HCT116 (cell line): ENCODE data around the gene DNM2. TPM values are rescaled to one million over a fixed set of nuclear protein-coding genes. Genes with fewer than 3 reads are reported as not detected.

Experiments
- ATAC-seq: fragments of 200-7000 bp; cut with Tn5 transposase; 2 replicates; pipeline ENCODE4 v1.9.1; 2020; ENCODE audit warnings: mild to moderate bottlenecking, moderate library complexity
- BruUV-seq: library from RNA; stranded (reverse); fragments of 400-500 nt; replicated peaks from 2 replicates; lab custom pipeline; 2021; lab: Mats Ljungman, UMichigan
- CTCF ChIA-PET: fragments of 300-600 bp; sonication (Branson Sonifier 250); formaldehyde crosslinking; loops from one replicate; lab custom pipeline; 2021; ENCODE audit warnings: antibody characterized with exemption; lab: Charles Lee
- POLR2A ChIA-PET: fragments of 300-600, 350-600 bp; sonication (Branson Sonifier 250); formaldehyde crosslinking; loops from one replicate; lab custom pipeline; 2021; ENCODE audit warnings: antibody characterized with exemption; lab: Charles Lee
- RAD21 ChIA-PET, 2 experiments: fragments of 300-600 bp; sonication (Branson Sonifier 250); formaldehyde crosslinking; loops; one replicate each; lab custom pipeline; 2023; ENCODE audit warnings: low total read pairs in 2 of 2; ENCODE audit not compliant: uncharacterized antibody in 2 of 2, unreplicated experiment in 2 of 2, low non-redundant PET in 1 of 2; lab: Charles Lee
- DNase-seq: peaks from one replicate; pipeline ENCODE4 v3.0.0-alpha.2; 2010; ENCODE audit warnings: low read depth, low spot score
- H2AFZ ChIP-seq: fragments of 200-600 bp; shearing (Covaris generic), sonication (generic); 2 replicates; pipeline ENCODE4 v1.6.1; 2017; ENCODE audit warnings: low read depth, mixed run types, mixed read lengths, antibody characterized with exemption, low read length; ENCODE audit not compliant: poor library complexity, severe bottlenecking
- H3K27ac ChIP-seq: 2 replicates; pipeline ENCODE4 v1.5.1; 2012; ENCODE audit warnings: low read depth, low read length
- H3K27me3 ChIP-seq: fragments of 200-600 bp; sonication (generic); 2 replicates; pipeline ENCODE4 v1.6.1; 2016; ENCODE audit warnings: mixed run types, low read length, mixed read lengths; ENCODE audit not compliant: insufficient read depth
- H3K36me3 ChIP-seq, 2 experiments: fragments of 200-500 bp in 1 of 2; fragments of 200-600 bp in 1 of 2; sonication (Bioruptor generic) in 1 of 2; sonication (generic) in 1 of 2; 2 replicates each; pipeline versions ENCODE4 v1.5.1 to v1.6.1; 2014 to 2016; ENCODE audit warnings: low read length in 2 of 2, inconsistent platforms in 1 of 2, mixed read lengths in 1 of 2, mixed run types in 1 of 2; ENCODE audit not compliant: insufficient read depth in 2 of 2, control insufficient read depth in 1 of 2
- H3K4me1 ChIP-seq, 2 experiments: fragments of 200-600 bp in 1 of 2; sonication (generic) in 1 of 2; 2 replicates each; pipeline versions ENCODE4 v1.5.1 to v1.6.1; 2012 to 2017; ENCODE audit warnings: low read length in 2 of 2, inconsistent platforms in 1 of 2, mild to moderate bottlenecking in 1 of 2, mixed read lengths in 1 of 2, mixed run types in 1 of 2, moderate library complexity in 1 of 2; ENCODE audit not compliant: insufficient read depth in 2 of 2, control insufficient read depth in 1 of 2
- H3K4me2 ChIP-seq: fragments of 200-600 bp; sonication (generic); 2 replicates; pipeline ENCODE4 v1.6.1; 2017; ENCODE audit warnings: mixed run types, low read length, mixed read lengths
- H3K4me3 ChIP-seq, 2 experiments: fragments of 200-600 bp in 1 of 2; sonication (generic) in 1 of 2; replicated peaks in 1 of 2; 2 replicates each; pipeline ENCODE4 v1.5.1; 2011 to 2016; ENCODE audit warnings: low read length in 2 of 2, control low read depth in 1 of 2, low read depth in 1 of 2, mild to moderate bottlenecking in 1 of 2, mixed read lengths in 1 of 2, mixed run types in 1 of 2
- H3K79me2 ChIP-seq: fragments of 200-600 bp; sonication (generic); 2 replicates; pipeline ENCODE4 v1.6.1; 2017; ENCODE audit warnings: mild to moderate bottlenecking, mixed run types, low read length, moderate library complexity, mixed read lengths; ENCODE audit not compliant: insufficient read depth
- H3K9ac ChIP-seq: fragments of 200-600 bp; sonication (generic); 2 replicates; pipeline ENCODE4 v1.6.1; 2016; ENCODE audit warnings: low read length, mixed read lengths
- H3K9me2 ChIP-seq: fragments of 200-600 bp; sonication (generic), shearing (Covaris generic); 2 replicates; pipeline ENCODE4 v1.6.1; 2017; ENCODE audit warnings: mixed run types, mild to moderate bottlenecking, moderate library complexity; ENCODE audit not compliant: insufficient read depth
- H3K9me3 ChIP-seq, 2 experiments: fragments of 200-500 bp in 1 of 2; fragments of 200-600 bp in 1 of 2; sonication (Bioruptor generic) in 1 of 2; sonication (generic) in 1 of 2; 2 replicates each; pipeline ENCODE4 v1.6.1; 2014 to 2017; ENCODE audit warnings: low read length in 2 of 2, mixed read lengths in 2 of 2, inconsistent platforms in 1 of 2, low read depth in 1 of 2, mild to moderate bottlenecking in 1 of 2, mixed run types in 1 of 2, moderate library complexity in 1 of 2; ENCODE audit not compliant: control insufficient read depth in 1 of 2, insufficient read depth in 1 of 2
- H4K20me1 ChIP-seq: fragments of 200-600 bp; sonication (generic), shearing (Covaris generic); 2 replicates; pipeline ENCODE4 v1.6.1; 2017; ENCODE audit warnings: mixed run types, mild to moderate bottlenecking, moderate library complexity; ENCODE audit not compliant: insufficient read depth
- CEBPB ChIP-seq: IDR thresholded peaks from 2 replicates; pipeline ENCODE4 v1.6.1; 2012; ENCODE audit warnings: low read depth
- EGR1 ChIP-seq: IDR thresholded peaks from 2 replicates; pipeline ENCODE4 v1.6.1; 2012; ENCODE audit warnings: low read depth
- EZH2 ChIP-seq: fragments of 200-600 bp; sonication (generic); IDR thresholded peaks from 2 replicates; pipeline ENCODE4 v1.6.1; 2017; ENCODE audit warnings: antibody characterized with exemption, mixed run types
- EZH2phosphoT487 ChIP-seq: fragments of 200-600 bp; IDR thresholded peaks from 2 replicates; pipeline ENCODE4 v1.6.1; 2018; ENCODE audit warnings: antibody characterized with exemption, borderline replicate concordance
- FOSL1 ChIP-seq: IDR thresholded peaks from 2 replicates; pipeline ENCODE4 v1.6.1; 2012; ENCODE audit warnings: low read depth
- JUND ChIP-seq: IDR thresholded peaks from 2 replicates; pipeline ENCODE4 v1.6.1; 2012
- POLR2AphosphoS5 ChIP-seq: IDR thresholded peaks from 2 replicates; pipeline ENCODE4 v1.6.1; 2011; ENCODE audit warnings: mild to moderate bottlenecking, low read depth, low read length, moderate library complexity
- SIN3A ChIP-seq: IDR thresholded peaks from 2 replicates; pipeline ENCODE4 v1.6.1; 2012; ENCODE audit warnings: low read depth
- SRF ChIP-seq: IDR thresholded peaks from 2 replicates; pipeline ENCODE4 v1.6.1; 2012; ENCODE audit warnings: low read depth
- TCF7L2 ChIP-seq: IDR thresholded peaks from 2 replicates; pipeline ENCODE4 v1.7.0; 2011; ENCODE audit warnings: borderline replicate concordance, inconsistent platforms; ENCODE audit not compliant: insufficient read depth, insufficient read length; ENCODE audit errors: extremely low read depth
- ZNF274 ChIP-seq: fragments of 200-500 bp; sonication (Bioruptor generic); IDR thresholded peaks from 2 replicates; pipeline ENCODE4 v1.6.1; 2014; ENCODE audit warnings: mild to moderate bottlenecking, low read depth, low read length, inconsistent platforms
- intact Hi-C: fragments of 100-400 bp; cut with micrococcal nuclease; formaldehyde crosslinking; loops from 2 replicates; pipeline ENCODE4 v1.10.0; 2022
- total RNA-seq: library from RNA; stranded (reverse); gene quantifications from one replicate; pipeline ENCODE4 v1.2.1, GENCODE V29; 2021; ENCODE audit not compliant: unreplicated experiment
- TF ChIP-seq, protein P1 (sequence below): IDR thresholded peaks from 2 replicates; pipeline ENCODE4 v1.6.1; 2012; ENCODE audit warnings: low read depth
- TF ChIP-seq, protein P2 (sequence below): IDR thresholded peaks from 2 replicates; pipeline ENCODE4 v1.6.1; 2011; ENCODE audit warnings: mild to moderate bottlenecking, low read length, moderate library complexity; ENCODE audit not compliant: insufficient replicate concordance; ENCODE audit errors: extremely low read depth
- TF ChIP-seq, protein P3 (sequence below): IDR thresholded peaks from 2 replicates; pipeline ENCODE4 v1.6.1; 2012

DNM2 gene
- total RNA-seq, 1 experiment from 2014 or later = 183 TPM

DNA sequence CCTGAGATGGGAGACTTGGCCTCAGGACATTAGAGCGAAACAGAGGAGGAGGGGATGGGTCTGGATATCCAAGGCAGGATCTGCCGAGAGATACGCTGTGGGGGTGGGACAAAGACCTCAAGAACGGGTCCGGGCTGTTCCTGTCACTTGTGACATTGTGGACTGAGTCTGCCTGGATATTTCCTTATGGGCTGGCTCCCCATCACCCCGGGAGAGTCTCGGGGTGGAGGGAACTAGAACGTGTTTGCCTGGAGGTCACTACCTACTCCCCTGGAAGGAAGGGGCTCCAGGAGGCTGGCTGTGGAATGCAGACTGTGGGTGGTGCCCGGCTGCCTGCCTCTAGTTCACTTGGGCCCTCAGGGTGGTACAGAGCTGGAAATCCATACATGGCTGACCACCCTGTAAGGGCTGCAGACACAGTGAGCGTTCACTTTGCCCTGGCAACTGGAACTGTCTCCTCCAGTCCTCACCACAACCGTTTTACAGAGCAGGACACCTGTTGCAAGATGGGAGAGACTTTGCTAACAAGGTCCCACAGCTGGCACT, 26.4 kb downstream of the DNM2 start:
- POLR2A ChIA-PET = no interaction called here
- CTCF ChIA-PET = no interaction called here

DNA sequence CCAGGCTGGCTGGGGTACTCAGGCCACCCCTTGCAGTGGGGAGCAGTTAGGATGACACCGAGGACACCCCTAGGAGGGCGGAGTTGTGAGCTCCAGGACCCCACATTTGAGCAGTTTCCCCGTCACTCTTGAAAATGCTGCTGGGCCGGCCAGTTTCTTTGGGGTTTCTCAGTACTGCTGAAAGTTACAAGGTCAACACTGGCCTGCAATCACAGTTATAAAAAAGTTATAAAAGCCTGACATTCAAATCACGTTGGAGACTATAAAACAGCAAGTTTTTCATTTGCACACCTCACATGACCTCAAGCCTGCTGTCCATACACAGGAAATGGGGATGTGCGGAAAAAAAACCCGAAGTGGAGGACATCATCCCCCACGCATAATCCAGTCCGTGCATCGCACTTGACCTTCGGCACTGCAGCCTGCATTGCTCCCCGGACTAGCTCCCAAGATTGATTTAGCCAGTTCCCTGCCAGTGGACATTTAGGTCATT, 27.0 kb downstream of the DNM2 start:
- no peak overlapping the region for H3K9ac ChIP-seq
- H3K79me2 ChIP-seq = peaks cover 91% of the 10 kb centered on the region
- H3K4me2 ChIP-seq = no peak overlapping the region
- ChIA-PET POLR2A (no interaction called here), RAD21 (no interaction called here), CTCF (interaction anchor here (0.7 kb wide), 1 partner anchor 27 kb away, joined by 3 read pairs; the partner anchor contains the start of gene DNM2)
- H3K9me3 ChIP-seq = no peaks in the 10 kb centered on the region
- TF ChIP-seq JUND = no peak
- TF ChIP-seq, protein P1, sequence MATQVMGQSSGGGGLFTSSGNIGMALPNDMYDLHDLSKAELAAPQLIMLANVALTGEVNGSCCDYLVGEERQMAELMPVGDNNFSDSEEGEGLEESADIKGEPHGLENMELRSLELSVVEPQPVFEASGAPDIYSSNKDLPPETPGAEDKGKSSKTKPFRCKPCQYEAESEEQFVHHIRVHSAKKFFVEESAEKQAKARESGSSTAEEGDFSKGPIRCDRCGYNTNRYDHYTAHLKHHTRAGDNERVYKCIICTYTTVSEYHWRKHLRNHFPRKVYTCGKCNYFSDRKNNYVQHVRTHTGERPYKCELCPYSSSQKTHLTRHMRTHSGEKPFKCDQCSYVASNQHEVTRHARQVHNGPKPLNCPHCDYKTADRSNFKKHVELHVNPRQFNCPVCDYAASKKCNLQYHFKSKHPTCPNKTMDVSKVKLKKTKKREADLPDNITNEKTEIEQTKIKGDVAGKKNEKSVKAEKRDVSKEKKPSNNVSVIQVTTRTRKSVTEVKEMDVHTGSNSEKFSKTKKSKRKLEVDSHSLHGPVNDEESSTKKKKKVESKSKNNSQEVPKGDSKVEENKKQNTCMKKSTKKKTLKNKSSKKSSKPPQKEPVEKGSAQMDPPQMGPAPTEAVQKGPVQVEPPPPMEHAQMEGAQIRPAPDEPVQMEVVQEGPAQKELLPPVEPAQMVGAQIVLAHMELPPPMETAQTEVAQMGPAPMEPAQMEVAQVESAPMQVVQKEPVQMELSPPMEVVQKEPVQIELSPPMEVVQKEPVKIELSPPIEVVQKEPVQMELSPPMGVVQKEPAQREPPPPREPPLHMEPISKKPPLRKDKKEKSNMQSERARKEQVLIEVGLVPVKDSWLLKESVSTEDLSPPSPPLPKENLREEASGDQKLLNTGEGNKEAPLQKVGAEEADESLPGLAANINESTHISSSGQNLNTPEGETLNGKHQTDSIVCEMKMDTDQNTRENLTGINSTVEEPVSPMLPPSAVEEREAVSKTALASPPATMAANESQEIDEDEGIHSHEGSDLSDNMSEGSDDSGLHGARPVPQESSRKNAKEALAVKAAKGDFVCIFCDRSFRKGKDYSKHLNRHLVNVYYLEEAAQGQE = no peak
- TF ChIP-seq EZH2phosphoT487 = no peak
- TF ChIP-seq, protein P2, sequence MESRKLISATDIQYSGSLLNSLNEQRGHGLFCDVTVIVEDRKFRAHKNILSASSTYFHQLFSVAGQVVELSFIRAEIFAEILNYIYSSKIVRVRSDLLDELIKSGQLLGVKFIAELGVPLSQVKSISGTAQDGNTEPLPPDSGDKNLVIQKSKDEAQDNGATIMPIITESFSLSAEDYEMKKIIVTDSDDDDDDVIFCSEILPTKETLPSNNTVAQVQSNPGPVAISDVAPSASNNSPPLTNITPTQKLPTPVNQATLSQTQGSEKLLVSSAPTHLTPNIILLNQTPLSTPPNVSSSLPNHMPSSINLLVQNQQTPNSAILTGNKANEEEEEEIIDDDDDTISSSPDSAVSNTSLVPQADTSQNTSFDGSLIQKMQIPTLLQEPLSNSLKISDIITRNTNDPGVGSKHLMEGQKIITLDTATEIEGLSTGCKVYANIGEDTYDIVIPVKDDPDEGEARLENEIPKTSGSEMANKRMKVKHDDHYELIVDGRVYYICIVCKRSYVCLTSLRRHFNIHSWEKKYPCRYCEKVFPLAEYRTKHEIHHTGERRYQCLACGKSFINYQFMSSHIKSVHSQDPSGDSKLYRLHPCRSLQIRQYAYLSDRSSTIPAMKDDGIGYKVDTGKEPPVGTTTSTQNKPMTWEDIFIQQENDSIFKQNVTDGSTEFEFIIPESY = no peak
- TF ChIP-seq CEBPB = no peak
- TF ChIP-seq TCF7L2 = no peak
- TF ChIP-seq FOSL1 = no peak
- TF ChIP-seq POLR2AphosphoS5 = no peak
- TF ChIP-seq EGR1 = no peak
- TF ChIP-seq EZH2 = no peak
- TF ChIP-seq SRF = no peak
- TF ChIP-seq, protein P3, sequence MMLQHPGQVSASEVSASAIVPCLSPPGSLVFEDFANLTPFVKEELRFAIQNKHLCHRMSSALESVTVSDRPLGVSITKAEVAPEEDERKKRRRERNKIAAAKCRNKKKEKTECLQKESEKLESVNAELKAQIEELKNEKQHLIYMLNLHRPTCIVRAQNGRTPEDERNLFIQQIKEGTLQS = no peak
- TF ChIP-seq ZNF274 = no peak
- no peak overlapping the region for H2AFZ ChIP-seq
- H4K20me1 ChIP-seq = peaks cover 8% of the 10 kb centered on the region; the same call in 1 of the 2 replicates
- H3K27me3 ChIP-seq = no peaks in the 10 kb centered on the region
- H3K27ac ChIP-seq = no peak overlapping the region; the same call in 1 of the 2 replicates
- intact Hi-C loops = no loop called here
- no TSS peak for BruUV-seq
- DNase-seq = no peak
- peaks cover 65 to 68% of the 10 kb centered on the region in 2 experiments for H3K4me1 ChIP-seq
- ATAC-seq = no peak
- no peak overlapping the region for H3K4me3 ChIP-seq
- no peaks in the 10 kb centered on the region for H3K36me3 ChIP-seq
- H3K9me2 ChIP-seq = no peaks in the 10 kb centered on the region

More for the DNA sequence above, 26.4 kb downstream of the DNM2 start:
- no peak overlapping the region for H3K4me3 ChIP-seq
- no peaks in the 10 kb centered on the region for H3K27me3 ChIP-seq
- peaks cover 4% of the 10 kb centered on the region; the same call in 1 of the 2 replicates for H4K20me1 ChIP-seq
- RAD21 ChIA-PET = no interaction called here
- TF ChIP-seq ZNF274 (no peak), SIN3A (no peak)
- H3K36me3 ChIP-seq = no peaks in the 10 kb centered on the region
- no TSS peak for BruUV-seq
- no peaks in the 10 kb centered on the region for H3K9me2 ChIP-seq
- H3K9ac ChIP-seq = no peak overlapping the region
- peaks cover 64 to 68% of the 10 kb centered on the region in 2 experiments for H3K4me1 ChIP-seq
- H3K79me2 ChIP-seq = peaks cover 91% of the 10 kb centered on the region
- no peaks in the 10 kb centered on the region for H3K9me3 ChIP-seq
- no peak for DNase-seq
- intact Hi-C loops = no loop called here
- no peak for ATAC-seq
- H2AFZ ChIP-seq = no peak overlapping the region
- H3K4me2 ChIP-seq = no peak overlapping the region
- no peak overlapping the region; the same call in 1 of the 2 replicates for H3K27ac ChIP-seq
